ENCODE measurements around the gene ACAD8.

ACAD8 gene

GRCh38 chr11:134253188-134253993 lies at the start of gene ACAD8, which contains the start of gene THYN1:
ACAD8 (plus strand) TSS chr11:134253568; CDS start chr11:134253601, 33 bp downstream.
THYN1 (minus strand) TSS chr11:134253352; CDS start chr11:134252882, 470 bp downstream.
- POLR2A ChIA-PET (ENCODE audit: low non-redundant PET) = no interaction called here
- H3K27ac ChIP-seq = peak within 1 kb of the TSS; percentile 67
- peak; percentile 98 for DNase-seq (ENCODE audit: low spot score)
- CTCF ChIA-PET = interaction anchor here (0.7 kb wide), 1 partner anchor 10 kb away, joined by 4 read pairs; no protein-coding TSS in a partner anchor
- no peak for TF ChIP-seq CTCF (conservative IDR thresholded peaks at IDR 0.05; ENCODE audit: low read depth)

- DNase-seq (ENCODE audit: low spot score) = no peak
- no peak for TF ChIP-seq CTCF (conservative IDR thresholded peaks at IDR 0.05; ENCODE audit: low read depth)
- H3K27ac ChIP-seq = no peak overlapping the region
- ChIA-PET CTCF (no interaction called here), POLR2A (ENCODE audit: low non-redundant PET) (no interaction called here)
These were observed 47.6 kb upstream of the ACAD8 start for GRCh38 chr11:134205729-134206128.

GRCh38 chr11:134206185-134206584 lies 47.2 kb upstream of the ACAD8 start:
- no peak overlapping the region for H3K27ac ChIP-seq
- CTCF ChIA-PET = no interaction called here

GRCh38 chr11:134207538-134208239 lies 45.7 kb upstream of the ACAD8 start:
- ChIA-PET CTCF (interaction anchor here (0.5 to 1.1 kb wide), 4 partner anchors 12 to 148 kb away, joined by 3 to 5 read pairs (median 4); no protein-coding TSS in a partner anchor), POLR2A (ENCODE audit: low non-redundant PET) (no interaction called here)
- DNase-seq (ENCODE audit: low spot score) = no peak
- no peak overlapping the region for H3K27ac ChIP-seq
- peak; percentile 72 for TF ChIP-seq CTCF (conservative IDR thresholded peaks at IDR 0.05; ENCODE audit: low read depth)

More at GRCh38 chr11:134206185-134206584, 47.2 kb upstream of the ACAD8 start:
- POLR2A ChIA-PET (ENCODE audit: low non-redundant PET) = no interaction called here
- DNase-seq (ENCODE audit: low spot score) = no peak
- no peak for TF ChIP-seq CTCF (conservative IDR thresholded peaks at IDR 0.05; ENCODE audit: low read depth)

- POLR2A ChIA-PET (ENCODE audit: low non-redundant PET) = no interaction called here
- TF ChIP-seq CTCF (conservative IDR thresholded peaks at IDR 0.05; ENCODE audit: low read depth) = no peak
- H3K27ac ChIP-seq = no peak overlapping the region
- DNase-seq (ENCODE audit: low spot score) = no peak
- CTCF ChIA-PET = no interaction called here
These were observed 37.5 kb upstream of the ACAD8 start for GRCh38 chr11:134215836-134216235.

- no peak overlapping the region for H3K27ac ChIP-seq
- TF ChIP-seq CTCF (conservative IDR thresholded peaks at IDR 0.05; ENCODE audit: low read depth) = no peak
- POLR2A ChIA-PET (ENCODE audit: low non-redundant PET) = no interaction called here
- DNase-seq (ENCODE audit: low spot score) = no peak
- CTCF ChIA-PET = no interaction called here
These were observed 36.6 kb upstream of the ACAD8 start for GRCh38 chr11:134216816-134217215.

Measured in RWPE1 (cell line).